Measurements from ENCODE around the gene TRIM45. TPM values are rescaled to one million over a fixed set of nuclear protein-coding genes. Genes with fewer than 3 reads are reported as not detected.
A peak's percentile ranks its signal among the peaks of the same experiment; 100 is the strongest.

The TRIM45 gene
- total and polyA plus RNA-seq, 7 donors: 3.3 to 25.4 (median 10.9) TPM

DNA sequence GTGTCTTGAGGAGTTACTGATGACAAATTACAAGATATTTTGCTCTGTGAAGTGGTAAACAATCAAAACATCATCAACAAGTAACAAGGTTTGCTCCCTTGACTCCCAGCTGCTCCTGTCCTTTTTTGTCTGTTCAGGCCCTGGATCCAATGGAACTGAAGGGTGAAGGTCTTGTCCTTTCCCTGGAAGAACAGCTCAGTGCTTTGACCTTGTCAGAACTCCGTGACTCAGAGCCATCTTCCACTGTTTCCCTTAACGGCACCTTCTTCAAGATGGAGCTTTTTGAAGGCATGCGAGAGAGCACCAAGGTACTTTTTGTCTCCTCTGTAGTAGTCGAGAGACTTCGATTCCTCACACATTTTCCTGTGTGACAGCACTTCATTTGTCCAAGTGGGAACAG is 29.0 kb downstream of the TRIM45 start:
- WGBS, 3 donors: 48 to 76% (median 50%) methylated on average over 5 of the region's 5 CpGs
- peaks cover 0 to 9% of the 10 kb centered on the region in 2 donors for H3K36me3 ChIP-seq (ENCODE audit: insufficient read depth in 1 of 2, low read depth in 1 of 2)

GRCh38 chr1:117089996-117090395 is 31.6 kb downstream of the TRIM45 start:
- H3K4me1 ChIP-seq: peaks cover 34% of the 10 kb centered on the region
- no peak for ATAC-seq
- H3K36me3 ChIP-seq (ENCODE audit: insufficient read depth in 1 of 2, low read depth in 1 of 2): peaks cover 0 to 9% of the 10 kb centered on the region in 2 donors
- H3K27me3 ChIP-seq (ENCODE audit: insufficient read depth in 3 of 3, low read length in 2 of 3): no peaks in the 10 kb centered on the region
- H3K27ac ChIP-seq: no peak overlapping the region
- no peak for DNase-seq
- no peak for TF ChIP-seq CTCF (IDR thresholded peaks at IDR 0.05)
- intact Hi-C loops (cut with DNase I): no loop called here
- no peaks in the 10 kb centered on the region for H3K9me3 ChIP-seq
- H3K4me3 ChIP-seq: no peak overlapping the region
- WGBS, 3 donors: 85 to 97% (median 94%) methylated on average over 2 of the region's 2 CpGs

More for the DNA sequence above, 29.0 kb downstream of the TRIM45 start:
- ATAC-seq: peak; percentile 29 to 54 (median 34)
- TF ChIP-seq CTCF (IDR thresholded peaks at IDR 0.05): no peak
- H3K9me3 ChIP-seq: no peaks in the 10 kb centered on the region
- peak overlapping the region; percentile 98 for H3K27ac ChIP-seq
- DNase-seq: no peak
- peaks cover 41% of the 10 kb centered on the region for H3K4me1 ChIP-seq
- intact Hi-C loops (cut with DNase I): no loop called here
- H3K27me3 ChIP-seq (ENCODE audit: insufficient read depth in 3 of 3, low read length in 2 of 3): no peaks in the 10 kb centered on the region
- H3K4me3 ChIP-seq: peak overlapping the region; percentile 29

DNA sequence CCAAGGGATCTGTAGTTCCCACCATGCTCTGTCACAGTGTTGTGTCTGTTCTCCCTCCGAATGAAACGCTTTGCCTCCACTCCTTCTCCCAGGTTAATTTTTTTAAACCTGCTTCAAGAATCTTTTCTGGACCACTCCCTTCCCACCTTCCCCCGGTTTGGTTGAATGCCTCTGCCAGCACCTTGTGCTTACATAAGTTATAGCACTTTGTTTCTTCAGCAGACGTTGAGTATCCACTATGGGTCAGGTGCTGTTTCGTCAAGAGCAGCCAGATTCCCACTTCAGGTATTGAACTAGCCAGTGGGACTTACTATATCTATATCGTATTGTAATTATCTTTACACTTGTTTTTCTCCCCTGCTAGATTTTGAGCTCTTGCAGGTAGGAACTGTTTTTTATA is 33.9 kb downstream of the TRIM45 start:
- intact Hi-C loops (cut with DNase I): no loop called here
- no peak overlapping the region for H3K27ac ChIP-seq
- H3K36me3 ChIP-seq (ENCODE audit: insufficient read depth in 1 of 2, low read depth in 1 of 2): peaks cover 0 to 21% of the 10 kb centered on the region in 2 donors
- WGBS, 3 donors: 96 to 98% (median 97%) methylated on average over 6 of the region's 6 CpGs
- no peaks in the 10 kb centered on the region for H3K9me3 ChIP-seq
- H3K4me1 ChIP-seq: peaks cover 14% of the 10 kb centered on the region
- no peaks in the 10 kb centered on the region for H3K27me3 ChIP-seq (ENCODE audit: insufficient read depth in 3 of 3, low read length in 2 of 3)
- no peak for ATAC-seq
- no peak for TF ChIP-seq CTCF (IDR thresholded peaks at IDR 0.05)
- no peak overlapping the region for H3K4me3 ChIP-seq
- DNase-seq: no peak

- H3K4me3 ChIP-seq: no peak overlapping the region
- intact Hi-C loops (cut with DNase I): loop anchor here in 1 of 2 donors (5.0 kb wide), 1 partner anchor 33 kb away; no protein-coding TSS in a partner anchor
- WGBS, 3 donors: 80 to 83% (median 82%) methylated on average over 6 of the region's 6 CpGs
- H3K27ac ChIP-seq: no peak overlapping the region
- ATAC-seq: no peak
- DNase-seq: no peak
- H3K36me3 ChIP-seq (ENCODE audit: insufficient read depth in 1 of 2, low read depth in 1 of 2): peaks cover 0 to 42% of the 10 kb centered on the region in 2 donors
- no peak for TF ChIP-seq CTCF (IDR thresholded peaks at IDR 0.05)
- H3K9me3 ChIP-seq: no peaks in the 10 kb centered on the region
- no peaks in the 10 kb centered on the region for H3K4me1 ChIP-seq
- no peaks in the 10 kb centered on the region for H3K27me3 ChIP-seq (ENCODE audit: insufficient read depth in 3 of 3, low read length in 2 of 3)
These were observed 37.3 kb downstream of the TRIM45 start for GRCh38 chr1:117084231-117084630.

DNA sequence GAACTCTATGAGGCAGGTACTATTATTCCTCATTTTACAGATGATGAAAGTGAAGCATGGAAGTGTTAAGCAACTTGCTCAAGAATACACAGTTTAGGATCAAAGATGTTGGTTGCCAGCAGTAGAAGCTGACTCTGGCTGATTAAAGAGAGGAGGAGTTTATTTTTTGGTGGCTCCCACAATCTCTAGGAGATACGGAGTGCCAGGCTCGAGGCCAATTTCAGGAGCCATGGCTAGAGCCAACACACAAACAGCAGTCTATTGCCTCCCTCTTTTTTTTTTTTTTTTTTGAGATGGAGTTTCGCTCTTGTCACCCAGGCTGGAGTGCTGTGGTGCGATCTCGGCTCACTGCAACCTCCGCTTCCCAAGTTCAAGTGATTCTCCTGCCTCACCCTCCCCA is 41.8 kb downstream of the TRIM45 start:
- Histone ChIP-seq H3K36me3 (ENCODE audit: insufficient read depth in 1 of 2, low read depth in 1 of 2) (peaks cover 0 to 83% of the 10 kb centered on the region in 2 donors), H3K9me3 (no peaks in the 10 kb centered on the region), H3K4me1 (no peaks in the 10 kb centered on the region), H3K4me3 (no peak overlapping the region), H3K27me3 (ENCODE audit: insufficient read depth in 3 of 3, low read length in 2 of 3) (no peaks in the 10 kb centered on the region), H3K27ac (no peak overlapping the region)
- intact Hi-C loops (cut with DNase I): loop anchor here in 1 of 2 donors (5.0 kb wide), 1 partner anchor 38 kb away; no protein-coding TSS in a partner anchor
- ATAC-seq (no peak), DNase-seq (no peak)
- WGBS, 3 donors: 91 to 94% (median 91%) methylated on average over 6 of the region's 6 CpGs
- no peak for TF ChIP-seq CTCF (IDR thresholded peaks at IDR 0.05)
